PC-3 (cell line): ENCODE results near the gene MYH14.

Experiments
- CTCF ChIP-seq: fragments of 300-600 bp; sonication (generic); conservative IDR thresholded peaks from 2 replicates; pipeline ENCODE4 v1.5.1; 2017; ENCODE audit warnings: antibody characterized with exemption, low read depth, mild to moderate bottlenecking, low read length
- EZH2 ChIP-seq: fragments of 300-600 bp; sonication (generic); IDR thresholded peaks from one replicate; pipeline ENCODE4 v1.6.1; 2017; ENCODE audit warnings: antibody characterized with exemption, mild to moderate bottlenecking, low read length; ENCODE audit not compliant: unreplicated experiment

DNA sequence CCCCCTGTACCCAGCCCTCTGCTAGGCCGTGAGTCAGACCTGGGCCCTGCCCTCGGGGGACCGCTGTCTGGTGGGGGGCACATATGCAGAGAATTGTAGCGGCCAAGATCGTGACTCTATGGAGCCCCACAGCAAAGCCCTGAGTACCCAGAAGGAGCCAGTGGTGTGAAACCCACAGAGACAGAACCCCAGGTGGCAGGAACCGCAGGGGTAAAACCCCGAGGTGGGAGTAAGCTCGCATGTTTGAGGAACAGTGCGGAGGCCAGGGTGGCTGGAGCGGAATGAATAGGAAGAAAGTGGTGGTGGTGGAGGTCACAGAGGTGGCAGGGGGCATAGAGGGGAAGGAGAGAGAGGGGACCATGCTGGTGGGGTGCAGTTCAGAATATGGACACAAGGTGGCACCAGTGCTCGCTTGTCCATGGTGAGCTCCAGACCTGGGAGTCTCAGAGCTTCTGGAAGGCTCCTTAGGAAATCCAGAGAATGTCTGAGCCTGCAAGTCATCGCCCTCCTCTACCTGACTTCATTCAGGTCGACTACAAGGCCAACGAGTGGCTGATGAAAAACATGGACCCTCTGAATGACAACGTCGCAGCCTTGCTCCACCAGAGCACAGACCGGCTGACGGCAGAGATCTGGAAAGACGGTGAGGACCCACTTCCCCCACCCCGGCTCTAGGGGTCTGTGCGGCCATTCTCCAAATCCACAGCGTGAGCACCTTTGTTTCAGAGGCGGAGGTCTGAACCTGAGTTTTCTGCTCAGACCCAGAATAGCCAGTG lies 48.9 kb downstream of the MYH14 start:
- peak; percentile 94 for TF ChIP-seq CTCF
- TF ChIP-seq EZH2, result no peak
